ENCODE data around the gene CENPP. TPM values are rescaled to one million over a fixed set of nuclear protein-coding genes. Genes with fewer than 3 reads are reported as not detected.
A peak's percentile ranks its signal among the peaks of the same experiment; 100 is the strongest.

The CENPP gene
- total RNA-seq, 1 experiment from 2014 or later = 15.6 TPM

DNA sequence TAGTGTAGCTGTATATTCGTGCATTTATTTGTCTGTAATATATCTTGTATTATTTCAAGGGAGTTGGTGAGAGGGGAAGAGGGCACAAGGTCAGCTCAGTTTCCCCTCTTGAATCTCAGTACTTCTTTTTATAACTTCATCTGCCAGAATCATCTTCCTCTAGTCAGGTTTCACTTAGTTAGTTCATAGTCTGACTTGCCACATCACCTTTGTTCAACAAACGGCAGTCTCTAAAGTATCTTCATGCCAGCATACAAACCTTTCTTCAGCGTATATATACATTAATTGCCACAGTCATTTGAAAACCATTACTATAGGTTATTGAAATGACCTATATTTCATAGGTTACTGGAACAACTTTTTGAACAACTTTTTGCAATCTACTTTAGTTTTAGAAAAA lies 208.5 kb downstream of the CENPP start:
- no TSS peak for BruUV-seq (replicated peaks)
- H3K27me3 ChIP-seq (replicated peaks; ENCODE audit: insufficient read depth, low read depth, low read length, poor library complexity) = no peaks in the 10 kb centered on the region
- H3K9me3 ChIP-seq (ENCODE audit: low read depth, low read length, poor library complexity, severe bottlenecking) = no peaks in the 10 kb centered on the region
- no peak for TF ChIP-seq EZH2 (IDR thresholded peaks at IDR 0.05; ENCODE audit: borderline replicate concordance, low read depth, low read length, poor library complexity, severe bottlenecking)
- TF ChIP-seq CTCF (conservative IDR thresholded peaks at IDR 0.05; ENCODE audit: low read depth, low read length) = no peak
- H3K36me3 ChIP-seq (ENCODE audit: insufficient read depth, low read length, poor library complexity, severe bottlenecking) = no peaks in the 10 kb centered on the region
- CTCF ChIA-PET = no interaction called here
- DNase-seq (ENCODE audit: low spot score) = no peak
- POLR2A ChIA-PET (ENCODE audit: low non-redundant PET) = interaction anchor here (0.6 kb wide), 1 partner anchor 80 kb away, joined by 3 read pairs; no protein-coding TSS in a partner anchor
- no peak overlapping the region for H3K4me3 ChIP-seq (ENCODE audit: low read depth, low read length, poor library complexity, severe bottlenecking)
- no peak overlapping the region for H3K27ac ChIP-seq (ENCODE audit: low read depth, low read length, poor library complexity, severe bottlenecking)
- peaks cover 12% of the 10 kb centered on the region for H3K4me1 ChIP-seq (ENCODE audit: insufficient read depth, low read length, poor library complexity, severe bottlenecking)
- intact Hi-C loops (cut with micrococcal nuclease; ENCODE audit: unreplicated experiment) = no loop called here

DNA sequence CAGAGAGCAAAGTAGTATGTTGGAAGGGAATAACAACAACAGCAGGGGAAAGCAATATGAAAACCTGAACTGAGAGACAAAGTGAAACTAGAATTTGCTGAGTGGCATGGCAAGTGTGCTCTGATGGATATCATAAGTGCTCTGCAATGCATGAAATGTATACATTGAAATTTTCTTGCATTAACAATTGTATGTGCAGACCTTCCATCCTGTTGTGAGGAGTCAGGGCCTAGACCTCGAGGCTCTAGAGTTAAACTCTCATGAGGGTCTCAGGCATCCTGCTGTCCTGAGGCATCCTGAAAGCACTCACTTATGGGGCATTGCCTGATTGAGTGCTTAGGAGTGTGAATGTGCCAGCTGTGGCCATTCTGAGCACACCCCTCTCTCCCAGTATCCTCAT lies 208.9 kb downstream of the CENPP start:
- DNase-seq (ENCODE audit: low spot score) = peak; percentile 2
- POLR2A ChIA-PET (ENCODE audit: low non-redundant PET) = no interaction called here
- no peaks in the 10 kb centered on the region for H3K9me3 ChIP-seq (ENCODE audit: low read depth, low read length, poor library complexity, severe bottlenecking)
- TF ChIP-seq EZH2 (IDR thresholded peaks at IDR 0.05; ENCODE audit: borderline replicate concordance, low read depth, low read length, poor library complexity, severe bottlenecking) (no peak), CTCF (conservative IDR thresholded peaks at IDR 0.05; ENCODE audit: low read depth, low read length) (no peak)
- no peak overlapping the region for H3K27ac ChIP-seq (ENCODE audit: low read depth, low read length, poor library complexity, severe bottlenecking)
- H3K27me3 ChIP-seq (replicated peaks; ENCODE audit: insufficient read depth, low read depth, low read length, poor library complexity) = no peaks in the 10 kb centered on the region
- H3K4me3 ChIP-seq (ENCODE audit: low read depth, low read length, poor library complexity, severe bottlenecking) = no peak overlapping the region
- BruUV-seq (replicated peaks) = no TSS peak
- no peaks in the 10 kb centered on the region for H3K36me3 ChIP-seq (ENCODE audit: insufficient read depth, low read length, poor library complexity, severe bottlenecking)
- CTCF ChIA-PET = no interaction called here
- intact Hi-C loops (cut with micrococcal nuclease; ENCODE audit: unreplicated experiment) = no loop called here
- peaks cover 12% of the 10 kb centered on the region for H3K4me1 ChIP-seq (ENCODE audit: insufficient read depth, low read length, poor library complexity, severe bottlenecking)

GRCh38 chr9:92535940-92536850 lies 210.4 kb downstream of the CENPP start, which contains the start of gene ECM2:
Gene ECM2 (minus strand): TSS chr9:92535990. CDS start chr9:92522866, 13,124 bp downstream.
- peak; percentile 45 for DNase-seq (ENCODE audit: low spot score)
- no TSS peak for BruUV-seq (replicated peaks)
- CTCF ChIA-PET = no interaction called here
- H3K36me3 ChIP-seq (ENCODE audit: insufficient read depth, low read length, poor library complexity, severe bottlenecking) = no peaks in the 10 kb centered on the region
- H3K4me1 ChIP-seq (ENCODE audit: insufficient read depth, low read length, poor library complexity, severe bottlenecking) = peaks cover 12% of the 10 kb centered on the region
- H3K9me3 ChIP-seq (ENCODE audit: low read depth, low read length, poor library complexity, severe bottlenecking) = no peaks in the 10 kb centered on the region
- peak within 1 kb of the TSS; percentile 63 for H3K27ac ChIP-seq (ENCODE audit: low read depth, low read length, poor library complexity, severe bottlenecking)
- intact Hi-C loops (cut with micrococcal nuclease; ENCODE audit: unreplicated experiment) = no loop called here
- H3K4me3 ChIP-seq (ENCODE audit: low read depth, low read length, poor library complexity, severe bottlenecking) = peak within 1 kb of the TSS; percentile 21
- no peaks in the 10 kb centered on the region for H3K27me3 ChIP-seq (replicated peaks; ENCODE audit: insufficient read depth, low read depth, low read length, poor library complexity)
- no peak for TF ChIP-seq EZH2 (IDR thresholded peaks at IDR 0.05; ENCODE audit: borderline replicate concordance, low read depth, low read length, poor library complexity, severe bottlenecking)
- no peak for TF ChIP-seq CTCF (conservative IDR thresholded peaks at IDR 0.05; ENCODE audit: low read depth, low read length)
- POLR2A ChIA-PET (ENCODE audit: low non-redundant PET) = no interaction called here

Measured in A673 (cell line).